GM12873 (cell line): ENCODE results near the gene ADK.

Source experiments
- CTCF ChIP-seq: IDR thresholded peaks from 2 replicates; pipeline ENCODE4 v1.5.1; 2012; ENCODE audit warnings: low read depth, mild to moderate bottlenecking, moderate library complexity, low read length, control low read depth; ENCODE audit not compliant: insufficient read depth; ENCODE audit errors: missing control alignments

ADK gene

GRCh38 chr10:74738542-74738941, 587.5 kb downstream of the ADK start:
- TF ChIP-seq CTCF: no peak

GRCh38 chr10:74738985-74739567, 588.1 kb downstream of the ADK start:
- peak; percentile 61 for TF ChIP-seq CTCF

- no peak for TF ChIP-seq CTCF
These were observed 592.4 kb downstream of the ADK start for GRCh38 chr10:74743401-74743800.

GRCh38 chr10:74745449-74745848, 594.4 kb downstream of the ADK start:
- no peak for TF ChIP-seq CTCF

- no peak for TF ChIP-seq CTCF
These were observed 595.8 kb downstream of the ADK start for GRCh38 chr10:74746813-74747212.

- no peak for TF ChIP-seq CTCF
These were observed 597.5 kb downstream of the ADK start for GRCh38 chr10:74748468-74749031.

GRCh38 chr10:74750848-74751274, 599.8 kb downstream of the ADK start:
- peak; percentile 60 for TF ChIP-seq CTCF
